Head of caudate nucleus (tissue), 42 donors: ENCODE results near the gene KIRREL3.
A peak's percentile ranks its signal among the peaks of the same experiment; 100 is the strongest.

Experiments
- DNase-seq, 42 donors: peaks; one replicate each; pipeline versions ENCODE4 v3.0.0 to v3.0.0-alpha.2; 2020 to 2021; ENCODE audit warnings: mixed read lengths in 7 of 42
- intact Hi-C: fragments of 100-400 bp; cut with DNase I; formaldehyde crosslinking; loops from one replicate; pipeline ENCODE4 v1.15.0; 2022

Gene KIRREL3

DNA sequence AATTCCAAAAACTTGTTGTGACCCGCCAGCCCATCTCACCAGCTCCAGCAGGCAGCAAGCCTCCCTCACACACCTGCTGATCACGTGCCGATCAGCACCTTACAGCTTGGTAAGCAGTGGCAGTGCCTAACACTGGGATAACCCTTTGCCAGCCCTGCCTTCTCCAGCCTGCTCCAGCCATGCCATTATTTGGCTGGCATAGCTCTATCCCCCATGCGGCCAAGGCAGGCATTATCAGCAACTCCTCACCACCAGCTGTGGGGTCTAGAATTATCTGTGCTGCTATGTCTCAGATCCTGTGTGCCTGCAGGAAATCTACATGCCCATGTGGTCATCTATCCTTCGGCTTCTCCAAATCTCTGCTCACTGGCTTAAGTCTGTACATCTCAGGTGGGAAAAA is 430.1 kb downstream of the KIRREL3 start:
- intact Hi-C loops: no loop called here
- DNase-seq: no peak

DNA sequence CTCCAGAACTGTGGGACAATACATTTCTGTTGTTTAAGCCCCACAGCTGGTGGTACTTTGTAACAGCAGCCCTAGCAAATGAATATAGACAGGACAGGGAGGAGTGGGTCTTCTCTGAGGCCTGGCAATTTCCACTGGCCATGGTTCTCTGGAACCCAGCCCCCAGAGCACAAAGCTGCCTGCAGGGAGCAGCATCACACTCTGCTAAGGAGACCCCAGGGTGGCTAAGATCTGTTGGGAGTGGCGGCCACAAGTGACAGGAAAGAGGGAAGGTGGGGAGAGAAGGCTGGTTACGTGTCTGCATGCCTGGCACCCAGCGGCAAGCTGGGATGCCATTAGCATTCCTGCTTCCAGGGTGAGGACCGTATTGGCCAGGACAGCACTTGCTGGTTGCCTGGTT is 433.2 kb downstream of the KIRREL3 start:
- no peak for DNase-seq
- intact Hi-C loops: no loop called here

DNA sequence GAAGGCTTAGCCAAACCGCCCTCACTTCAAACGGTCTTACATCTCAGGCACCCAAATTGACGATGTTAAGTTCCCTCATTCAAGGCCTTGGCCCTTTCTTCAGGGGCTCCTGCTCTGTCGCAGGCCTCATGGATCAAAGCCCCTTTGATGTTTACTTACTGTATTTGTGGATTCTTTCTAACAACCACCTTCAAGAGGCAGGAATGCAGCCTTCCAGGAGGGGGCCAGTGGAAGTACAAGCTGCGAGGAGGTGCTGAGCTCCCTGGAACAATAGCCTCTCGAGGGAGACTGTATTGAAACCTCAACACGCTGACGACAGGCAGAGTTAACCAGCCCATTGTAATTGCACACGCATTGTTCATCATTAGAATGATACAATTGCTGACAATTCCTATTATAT is 436.0 kb downstream of the KIRREL3 start:
- no peak for DNase-seq
- intact Hi-C loops: no loop called here

DNA sequence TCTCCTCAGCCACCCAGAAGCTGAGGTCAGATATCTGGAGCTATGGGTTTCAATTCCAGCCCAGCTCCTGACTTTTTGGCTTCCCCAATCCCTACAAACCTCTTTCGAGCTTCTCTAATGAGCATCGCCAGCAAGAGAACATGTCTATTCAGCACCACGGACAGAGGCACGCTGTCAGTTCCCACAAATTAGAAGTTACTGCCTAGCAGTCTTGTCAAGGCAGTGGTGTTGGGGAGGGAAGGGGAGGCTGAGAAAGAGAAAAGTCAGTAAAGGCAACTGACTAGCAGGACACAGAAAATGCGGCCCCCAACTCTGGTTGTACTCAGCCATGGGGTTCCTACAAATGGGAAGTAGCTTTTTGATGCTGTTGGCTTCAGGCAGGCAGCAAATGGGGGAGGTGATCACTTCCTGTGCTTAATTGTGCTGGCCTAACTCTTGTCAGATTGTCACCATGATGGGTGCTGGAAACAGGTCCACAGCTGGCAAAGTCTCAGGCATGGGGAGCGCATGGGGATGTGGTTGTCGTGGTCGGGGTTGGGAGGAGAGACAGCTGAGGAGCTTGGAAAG is 439.2 kb downstream of the KIRREL3 start:
- peak in 14 of 42 donors; percentile 16 to 70 (median 32) for DNase-seq
- intact Hi-C loops: no loop called here

DNA sequence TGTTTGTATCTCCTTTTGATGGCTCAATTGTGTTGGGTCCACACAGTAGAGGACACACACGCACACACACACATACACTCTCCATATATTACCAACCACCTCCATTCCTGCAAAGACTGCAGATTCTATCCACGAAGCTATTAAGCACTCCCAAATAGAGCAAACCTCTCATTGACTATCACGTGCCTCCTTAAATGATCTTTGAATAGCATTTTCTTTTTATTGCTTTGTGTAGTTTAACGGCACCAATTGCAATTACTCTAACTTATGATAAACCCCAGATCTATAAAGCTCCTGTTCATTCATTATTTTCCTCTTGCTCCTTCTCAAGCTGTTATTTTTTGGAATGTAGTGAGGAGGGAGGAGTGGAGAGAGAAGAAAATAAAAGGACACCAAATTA is 440.3 kb downstream of the KIRREL3 start:
- intact Hi-C loops: no loop called here
- no peak for DNase-seq

DNA sequence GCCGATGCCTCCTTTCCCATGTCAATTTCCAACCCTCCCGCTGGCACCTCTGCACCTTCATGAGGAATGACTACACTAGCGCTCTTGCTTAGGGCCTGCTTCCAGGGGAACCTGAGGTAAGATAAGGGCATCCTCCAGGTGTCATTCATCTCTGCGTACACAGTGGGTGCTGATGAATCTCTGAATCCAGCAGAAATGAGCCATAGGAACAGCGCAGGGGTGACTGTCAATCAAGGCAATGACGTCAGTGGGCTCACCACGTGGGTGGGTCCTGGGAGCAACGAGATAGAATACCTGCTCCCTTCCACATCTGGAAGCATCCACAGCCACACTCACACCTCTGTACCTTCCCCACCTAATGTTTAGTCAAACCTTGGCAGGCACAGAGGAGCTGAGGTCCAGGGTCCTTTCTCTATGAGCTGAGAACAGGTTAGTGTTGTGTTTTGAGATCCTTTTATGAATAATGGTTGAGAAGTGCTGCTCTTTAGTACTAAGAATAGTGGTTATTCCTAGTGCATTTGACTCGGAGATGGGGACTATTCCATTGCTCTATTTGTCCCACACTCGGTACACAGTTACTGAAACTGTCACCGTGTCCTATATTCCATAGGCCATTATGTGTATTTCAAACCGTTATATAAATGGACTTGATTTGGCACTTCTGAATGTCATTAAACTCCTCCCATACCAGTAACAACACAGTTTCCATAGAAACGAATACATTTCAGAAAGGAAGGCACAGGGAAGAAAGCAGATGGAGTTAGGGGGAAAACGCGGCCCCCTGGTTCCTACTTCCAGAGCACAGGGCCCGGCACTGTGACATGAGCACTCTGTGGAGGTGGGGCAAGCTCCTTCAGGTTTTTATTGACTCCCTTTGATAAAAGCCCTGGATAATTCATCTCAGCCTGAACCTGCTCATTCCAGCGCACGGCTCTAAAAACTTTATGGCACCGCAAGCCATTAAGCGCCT is 451.7 kb downstream of the KIRREL3 start:
- intact Hi-C loops: no loop called here
- DNase-seq: peak; percentile 58 to 94 (median 83)

DNA sequence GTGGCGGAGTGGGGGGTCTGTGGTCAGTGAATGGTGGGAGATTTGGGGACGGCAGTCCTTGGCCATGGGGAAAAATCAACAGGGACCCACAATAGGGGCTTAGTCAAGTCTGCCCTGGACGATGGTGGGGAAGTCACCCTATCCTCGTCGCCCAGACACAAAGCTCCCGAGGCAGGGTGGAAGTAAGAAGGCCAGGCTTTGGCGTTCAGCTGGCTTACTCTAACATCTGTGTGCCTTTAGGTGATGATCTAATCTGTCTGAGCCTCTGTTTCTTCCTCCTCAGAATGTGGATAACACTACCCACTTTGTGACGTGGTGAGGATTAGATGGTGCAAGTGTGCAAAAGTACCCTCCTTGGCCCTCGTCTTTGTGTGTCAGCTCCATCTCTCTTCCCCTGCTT is 452.9 kb downstream of the KIRREL3 start:
- DNase-seq: no peak
- intact Hi-C loops: no loop called here

DNA sequence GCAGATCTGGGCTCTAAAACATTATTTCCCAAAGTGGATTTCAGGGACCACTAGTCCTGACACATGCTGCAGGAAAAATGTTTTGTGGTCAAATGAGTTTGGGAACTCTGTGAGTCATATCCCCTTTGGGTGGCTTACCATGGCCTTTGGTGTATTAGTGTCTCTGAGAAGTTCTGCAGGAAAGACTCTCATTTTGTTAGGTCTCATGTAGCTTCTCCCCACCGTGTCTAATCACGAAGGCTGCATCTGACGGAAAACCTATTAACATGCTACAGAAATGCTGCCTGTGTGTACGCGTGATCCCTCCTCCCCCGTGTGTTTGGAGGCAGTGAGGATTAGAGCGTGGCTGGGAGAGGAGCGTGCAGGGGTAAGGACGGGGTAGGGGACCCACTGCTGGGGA is 453.4 kb downstream of the KIRREL3 start:
- peak in 21 of 42 donors; percentile 17 to 66 (median 37) for DNase-seq
- intact Hi-C loops: no loop called here

DNA sequence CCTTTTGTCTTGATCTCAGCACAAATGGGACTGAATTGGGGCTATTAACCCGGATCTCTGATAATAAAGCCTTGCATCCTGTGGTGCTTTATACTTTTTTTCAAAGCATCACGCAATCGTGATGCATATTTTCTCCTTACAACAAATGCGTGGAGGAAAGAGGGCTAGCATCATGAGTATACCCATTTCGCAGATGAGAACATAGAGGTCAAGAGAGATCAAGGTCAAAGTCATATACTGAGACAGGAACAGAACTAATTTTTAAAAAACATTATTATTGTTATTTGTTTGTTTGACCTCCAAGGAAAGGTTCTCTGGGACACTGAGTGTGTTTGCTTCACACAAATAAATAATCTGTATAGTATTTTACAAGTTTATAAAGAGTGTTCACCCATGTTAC is 453.9 kb downstream of the KIRREL3 start:
- no peak for DNase-seq
- intact Hi-C loops: no loop called here

DNA sequence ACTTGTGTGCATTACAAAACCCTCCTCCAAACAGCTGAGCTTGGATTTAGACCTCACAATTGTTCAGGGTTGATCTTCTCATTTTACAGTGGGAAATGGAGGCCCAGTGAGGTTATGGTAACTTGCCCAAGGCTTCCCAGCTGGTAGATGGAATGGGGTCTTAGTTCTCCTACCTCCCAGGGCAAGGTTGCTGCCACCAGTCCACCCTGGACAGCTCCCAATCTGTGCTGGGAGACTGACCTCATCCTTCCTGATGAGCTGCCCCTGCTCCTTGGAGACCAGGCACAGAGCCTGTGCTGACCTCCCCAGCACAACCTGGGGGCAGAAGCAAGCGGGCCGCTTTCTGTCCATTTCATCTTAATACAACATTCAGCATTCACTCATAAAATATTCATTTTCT is 454.4 kb downstream of the KIRREL3 start:
- no peak for DNase-seq
- intact Hi-C loops: no loop called here

DNA sequence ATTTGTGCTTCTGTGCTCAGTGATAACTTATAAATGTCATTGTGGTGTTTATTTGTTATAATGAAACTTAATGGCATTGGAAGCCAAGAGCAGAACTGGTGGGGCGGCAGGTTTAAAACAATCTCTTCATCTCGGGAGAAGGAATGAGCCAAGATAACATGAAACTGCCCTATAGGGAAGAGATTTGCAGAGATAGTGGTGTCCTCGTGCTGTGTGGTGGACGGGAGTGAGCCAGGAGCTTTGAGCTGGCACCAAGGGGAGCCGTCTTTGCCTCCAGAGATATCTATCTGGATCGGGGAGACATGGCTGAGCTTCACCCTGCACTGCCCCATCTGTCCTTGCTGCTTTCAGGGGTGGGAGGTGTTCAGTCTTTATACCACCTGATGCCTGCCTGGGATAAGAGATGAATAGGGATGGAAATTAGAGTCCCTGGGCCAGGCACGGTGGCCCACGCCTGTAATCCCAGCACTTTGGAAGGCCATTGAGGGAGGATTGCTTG is 455.5 kb downstream of the KIRREL3 start:
- no peak for DNase-seq
- intact Hi-C loops: no loop called here

DNA sequence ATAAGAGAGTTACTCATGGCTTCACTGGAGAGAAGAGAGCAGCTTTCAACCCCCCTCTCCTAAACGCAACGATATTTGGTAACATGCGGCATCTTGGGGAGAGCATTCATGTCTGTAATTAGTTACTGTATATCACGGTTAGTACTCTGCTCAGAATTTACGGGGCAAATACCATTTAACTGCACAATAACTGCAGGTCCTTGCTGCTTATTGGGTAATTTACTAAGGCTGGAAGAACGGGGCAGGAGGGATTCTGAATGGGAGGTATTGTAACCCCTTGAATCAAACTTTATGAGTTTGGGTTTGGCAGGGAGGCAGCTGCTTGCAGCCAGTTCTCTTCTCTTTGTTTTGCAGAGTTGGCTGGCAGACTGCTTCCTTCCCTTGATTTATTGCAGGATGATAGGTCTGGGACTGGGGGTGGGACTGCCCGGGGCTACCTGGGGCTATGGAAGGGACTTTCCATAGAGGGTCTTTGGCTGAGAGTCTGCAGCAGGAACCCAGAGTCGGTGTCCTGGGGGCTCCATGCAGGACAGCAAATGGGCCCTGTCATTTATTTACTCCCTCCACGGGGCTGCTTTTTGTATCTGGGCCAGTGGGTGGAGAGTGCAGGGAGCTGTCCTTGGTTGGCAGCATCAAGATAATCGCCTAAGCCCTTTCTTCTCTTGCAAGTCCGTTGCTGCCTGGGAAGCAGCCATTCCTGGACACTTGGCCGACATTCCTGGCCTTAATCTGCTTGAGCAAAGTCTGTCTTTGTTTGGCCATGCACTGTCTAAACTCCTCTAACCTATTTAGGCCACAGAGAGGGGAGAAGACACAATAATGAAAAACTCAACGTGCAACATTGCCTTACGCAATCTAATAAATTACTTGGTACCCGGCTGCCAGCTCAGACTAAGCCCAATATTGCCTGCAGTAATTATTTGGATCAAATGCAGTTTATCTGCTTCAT is 456.2 kb downstream of the KIRREL3 start:
- peak in 30 of 42 donors; percentile 10 to 74 (median 38) for DNase-seq
- intact Hi-C loops: no loop called here

DNA sequence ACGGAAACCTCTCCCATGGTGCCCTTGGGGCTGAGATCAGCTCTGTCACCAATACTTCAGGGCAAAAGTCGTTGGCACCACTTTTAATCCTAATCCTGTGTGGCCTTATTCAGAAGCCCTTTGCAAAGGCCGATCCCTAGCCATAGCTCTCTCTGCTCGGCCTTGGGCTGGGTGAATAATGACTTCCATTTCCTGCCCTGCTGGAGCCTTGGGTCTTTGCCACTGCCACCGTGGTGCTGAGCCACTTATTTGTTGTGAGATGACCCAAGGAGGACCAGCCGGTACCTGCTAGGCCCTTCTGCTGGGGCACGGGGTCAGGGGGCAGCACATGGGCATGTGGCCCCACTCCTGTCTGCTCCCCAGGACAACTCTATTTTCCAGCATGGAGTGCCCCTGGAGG is 456.9 kb downstream of the KIRREL3 start:
- DNase-seq: peak in 9 of 42 donors; percentile 19 to 49 (median 31)
- intact Hi-C loops: no loop called here

DNA sequence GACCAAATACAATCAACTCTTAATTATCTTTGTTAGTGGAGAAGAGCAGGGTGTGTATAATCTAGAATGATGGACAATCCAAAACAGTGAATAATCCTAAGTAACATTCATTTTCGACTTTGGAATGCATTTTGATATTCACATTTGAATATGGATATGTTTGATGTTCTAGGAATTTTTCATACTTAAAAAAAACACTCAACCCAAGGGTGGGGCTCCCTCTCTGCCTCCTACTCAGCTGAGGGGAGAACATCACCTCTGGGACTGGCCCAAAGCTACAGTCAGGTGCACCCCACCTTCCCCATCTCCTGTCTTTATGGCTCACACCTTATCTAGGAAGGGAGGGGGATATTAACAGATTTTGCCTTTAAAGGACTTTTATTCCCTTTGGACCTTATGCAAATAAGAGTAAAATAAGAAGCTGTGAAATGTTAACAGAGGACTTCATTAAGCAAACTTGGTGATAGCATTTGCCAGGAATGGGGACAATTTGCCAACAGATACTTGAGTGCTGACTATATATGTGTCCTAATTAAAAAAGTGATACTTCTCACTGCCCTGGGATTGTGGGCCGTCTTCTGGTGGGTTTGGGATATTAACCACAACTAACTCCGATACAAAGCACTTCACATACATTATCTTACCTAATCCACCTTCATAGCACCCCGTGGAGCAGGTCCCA is 458.1 kb downstream of the KIRREL3 start:
- intact Hi-C loops: no loop called here
- no peak for DNase-seq

DNA sequence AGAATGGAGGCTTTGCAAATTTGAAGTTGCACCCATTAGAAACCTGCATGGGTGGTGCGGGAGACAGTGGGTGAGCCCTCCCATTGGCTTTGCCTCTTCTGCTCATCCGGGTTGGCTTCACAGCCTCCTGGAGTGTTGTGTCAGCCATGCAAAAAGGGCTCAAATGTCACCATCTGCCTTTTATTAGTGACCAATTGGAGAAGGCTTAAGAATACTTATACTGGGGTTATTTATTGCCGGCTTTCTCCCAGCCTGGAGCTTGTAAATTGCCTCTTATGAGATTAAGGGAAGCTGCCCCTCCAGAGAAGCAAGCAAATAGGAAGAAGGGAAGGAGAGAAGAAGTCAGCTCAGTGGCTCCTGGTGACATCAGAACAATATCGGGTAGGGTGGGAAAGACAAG is 462.5 kb downstream of the KIRREL3 start:
- DNase-seq: no peak
- intact Hi-C loops: no loop called here

DNA sequence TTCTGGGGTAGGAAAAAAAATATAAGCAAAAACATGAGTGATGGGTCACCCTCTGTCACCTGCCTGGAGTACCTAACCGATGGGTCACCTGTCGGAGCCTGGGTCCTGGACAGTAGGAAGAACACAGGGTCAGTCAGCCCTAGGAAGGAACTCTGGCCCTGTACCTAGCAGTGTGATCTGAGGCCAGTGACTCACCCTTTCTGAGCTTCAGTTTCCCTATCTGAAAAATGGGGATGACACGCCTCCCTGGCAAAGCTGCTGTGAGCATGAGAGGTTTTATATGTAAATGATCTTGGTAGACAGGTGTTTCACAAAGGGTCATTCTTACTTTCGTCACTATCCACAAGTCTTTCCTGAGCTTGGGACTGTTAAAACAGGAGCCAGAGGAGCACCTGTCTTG is 463.1 kb downstream of the KIRREL3 start:
- intact Hi-C loops: no loop called here
- DNase-seq: no peak

DNA sequence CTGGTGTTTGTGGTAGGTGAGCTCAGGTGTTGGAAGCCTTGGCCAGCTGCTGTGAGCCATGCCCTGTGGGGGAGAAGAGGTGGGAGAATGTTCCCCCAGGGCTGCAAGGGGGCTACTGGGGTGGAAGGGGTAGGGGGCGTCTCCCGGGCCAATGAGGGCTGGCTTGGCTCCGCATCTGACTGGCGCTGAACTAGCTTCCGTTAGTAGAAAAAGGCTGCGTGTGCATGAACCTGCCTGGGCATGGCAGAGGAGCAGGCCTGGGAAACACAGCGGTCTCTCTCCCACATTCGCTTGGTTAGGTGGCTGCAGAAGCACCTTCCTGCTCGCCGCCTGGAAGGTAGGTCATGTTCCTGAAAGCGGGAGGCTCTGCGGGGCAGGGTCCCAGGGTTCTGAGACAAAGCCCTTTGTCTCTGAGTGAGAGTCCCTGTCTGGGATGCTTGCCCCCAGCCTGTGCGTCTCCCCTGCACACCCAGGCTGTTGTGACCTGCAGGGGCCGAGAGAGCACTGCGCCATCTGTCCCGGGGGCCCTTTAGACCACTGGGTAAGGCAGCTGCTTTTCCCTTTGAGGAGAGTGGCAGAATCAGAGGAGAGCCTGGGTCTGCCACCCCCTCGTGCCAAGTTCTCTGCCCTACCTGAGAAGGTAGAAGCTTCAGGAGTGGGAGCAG is 466.3 kb downstream of the KIRREL3 start:
- no peak for DNase-seq
- intact Hi-C loops: no loop called here

DNA sequence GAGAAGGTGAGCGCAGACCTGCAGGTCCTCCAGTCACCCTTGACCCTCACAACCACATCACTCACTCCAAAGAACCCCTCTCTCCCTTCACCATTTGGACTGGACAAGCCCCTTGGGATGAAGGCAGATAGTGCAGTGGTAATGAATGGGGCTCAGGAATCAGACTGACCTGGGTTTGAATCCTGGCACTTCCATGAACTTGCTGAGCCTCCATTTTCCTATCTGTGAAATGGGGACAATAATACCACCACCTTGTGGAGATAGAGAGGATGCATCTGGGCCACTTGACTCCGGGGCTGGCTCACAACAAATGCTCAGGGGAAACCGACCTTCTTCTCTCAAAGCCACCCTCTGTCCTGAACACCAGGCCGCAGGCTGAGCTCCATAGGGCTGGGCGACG is 467.0 kb downstream of the KIRREL3 start:
- DNase-seq: no peak
- intact Hi-C loops: no loop called here
